IMR-90 (cell line): ENCODE measurements around the gene OR51B6. TPM values are rescaled to one million over a fixed set of nuclear protein-coding genes. Genes with fewer than 3 reads are reported as not detected.

Experiments used
- ATAC-seq: fragments of 200-7000 bp; cut with Tn5 transposase; 2 replicates; pipeline ENCODE4 v1.9.1; 2020; ENCODE audit warnings: low read depth, mild to moderate bottlenecking, moderate library complexity
- BruUV-seq: library from RNA; stranded (reverse); fragments of 400-500 nt; replicated peaks from 2 replicates; lab custom pipeline; 2021; lab: Mats Ljungman, UMichigan
- CTCF ChIA-PET: fragments of 300-600 bp; formaldehyde crosslinking; extraction: SDS; loops from one replicate; lab custom pipeline; 2021; ENCODE audit warnings: antibody characterized with exemption; lab: Yijun Ruan, JAX
- POLR2A ChIA-PET: fragments of 300-600 bp; sonication (Branson Sonifier 250); formaldehyde crosslinking; loops from one replicate; lab custom pipeline; 2022; ENCODE audit warnings: antibody characterized with exemption; ENCODE audit not compliant: unreplicated experiment; lab: Charles Lee
- DNase-seq: peaks from one replicate; pipeline ENCODE4 v3.0.0; 2013
- H2AFZ ChIP-seq: replicated peaks from 2 replicates; pipeline ENCODE3; 2013; ENCODE audit warnings: low read length, mild to moderate bottlenecking; ENCODE audit not compliant: poor library complexity
- H2AK5ac ChIP-seq: 2 replicates; pipeline ENCODE4 v1.6.1; 2013; ENCODE audit warnings: low read depth, low read length, inconsistent platforms
- H2AK9ac ChIP-seq: replicated peaks from 2 replicates; pipeline ENCODE3; 2013; ENCODE audit warnings: mild to moderate bottlenecking, low read depth, low read length, moderate library complexity; ENCODE audit not compliant: poor library complexity
- H2BK120ac ChIP-seq: 2 replicates; pipeline ENCODE4 v1.6.1; 2013; ENCODE audit warnings: low read depth, low read length, inconsistent platforms
- H2BK15ac ChIP-seq: 3 replicates; pipeline ENCODE4 v1.6.1; 2013; ENCODE audit warnings: low read depth, low read length, inconsistent platforms
- H2BK20ac ChIP-seq: 2 replicates; pipeline ENCODE4 v1.6.1; 2013; ENCODE audit warnings: low read depth, mild to moderate bottlenecking, inconsistent platforms, low read length, moderate library complexity
- H2BK5ac ChIP-seq: 2 replicates; pipeline ENCODE4 v1.6.1; 2013; ENCODE audit warnings: mild to moderate bottlenecking, low read depth, low read length, inconsistent platforms; ENCODE audit not compliant: poor library complexity, severe bottlenecking
- H3K14ac ChIP-seq: replicated peaks from 2 replicates; pipeline ENCODE4 v1.6.1; 2013; ENCODE audit warnings: low read depth, low read length, inconsistent platforms
- H3K18ac ChIP-seq: 2 replicates; pipeline ENCODE4 v1.6.1; 2013; ENCODE audit warnings: low read depth, low read length, control low read depth
- H3K23ac ChIP-seq: 2 replicates; pipeline ENCODE4 v1.6.1; 2013; ENCODE audit warnings: low read depth, low read length, inconsistent platforms
- H3K27ac ChIP-seq: 2 replicates; pipeline ENCODE4 v1.5.1; 2013; ENCODE audit warnings: mild to moderate bottlenecking, control low read depth, low read length; ENCODE audit not compliant: insufficient read depth
- H3K27me3 ChIP-seq: 2 replicates; pipeline ENCODE4 v1.6.1; 2013; ENCODE audit warnings: low read length; ENCODE audit not compliant: control insufficient read depth, insufficient read depth
- H3K36me3 ChIP-seq: 2 replicates; pipeline ENCODE4 v1.6.1; 2013; ENCODE audit warnings: low read length, mixed read lengths; ENCODE audit not compliant: control insufficient read depth, insufficient read depth
- H3K4ac ChIP-seq: 2 replicates; pipeline ENCODE4 v1.6.1; 2013; ENCODE audit warnings: low read depth, low read length, inconsistent platforms
- H3K4me1 ChIP-seq: 2 replicates; pipeline ENCODE4 v1.6.1; 2013; ENCODE audit warnings: low read length, mixed read lengths; ENCODE audit not compliant: control insufficient read depth, insufficient read depth
- H3K4me2 ChIP-seq: 2 replicates; pipeline ENCODE4 v1.6.1; 2013; ENCODE audit warnings: low read depth, mild to moderate bottlenecking, control low read depth, low read length, moderate library complexity
- H3K4me3 ChIP-seq: 2 replicates; pipeline ENCODE4 v1.5.1; 2013; ENCODE audit warnings: low read depth, mild to moderate bottlenecking, control low read depth, low read length, moderate library complexity; ENCODE audit not compliant: insufficient read depth
- H3K56ac ChIP-seq: 2 replicates; pipeline ENCODE4 v1.6.1; 2013; ENCODE audit warnings: low read length, inconsistent platforms; ENCODE audit not compliant: insufficient read depth; ENCODE audit errors: extremely low read depth
- H3K79me1 ChIP-seq, 2 experiments: 2 replicates each; pipeline ENCODE4 v1.6.1; 2013; ENCODE audit warnings: low read length in 2 of 2, inconsistent platforms in 1 of 2, low read depth in 1 of 2
- H3K9ac ChIP-seq: 2 replicates; pipeline ENCODE4 v1.6.1; 2013; ENCODE audit warnings: low read depth, low read length, control low read depth
- H3K9me1 ChIP-seq: 2 replicates; pipeline ENCODE4 v1.6.1; 2013; ENCODE audit warnings: low read length, inconsistent platforms; ENCODE audit not compliant: insufficient read depth
- H3K9me3 ChIP-seq: 2 replicates; pipeline ENCODE4 v1.6.1; 2013; ENCODE audit warnings: low read length; ENCODE audit not compliant: control insufficient read depth, insufficient read depth
- H4K20me1 ChIP-seq: 2 replicates; pipeline ENCODE4 v1.6.1; 2013; ENCODE audit warnings: low read length, inconsistent platforms; ENCODE audit not compliant: insufficient read depth
- H4K5ac ChIP-seq: 2 replicates; pipeline ENCODE4 v1.6.1; 2013; ENCODE audit warnings: mild to moderate bottlenecking, low read depth, low read length, control low read depth
- H4K8ac ChIP-seq, 2 experiments: 2 replicates each; pipeline ENCODE4 v1.6.1; 2013; ENCODE audit warnings: low read depth in 2 of 2, low read length in 2 of 2, control low read depth in 1 of 2, inconsistent platforms in 1 of 2
- H4K91ac ChIP-seq: 2 replicates; pipeline ENCODE4 v1.6.1; 2013; ENCODE audit warnings: low read depth, low read length, inconsistent platforms; ENCODE audit not compliant: insufficient read depth
- CHD1 ChIP-seq: IDR thresholded peaks from 2 replicates; pipeline ENCODE4 v1.6.1; 2012; ENCODE audit warnings: low read depth, low read length, improper control_type of control experiment
- MAFK ChIP-seq: IDR thresholded peaks from 2 replicates; pipeline ENCODE4 v1.6.1; 2012; ENCODE audit warnings: low read depth, low read length, improper control_type of control experiment
- MAZ ChIP-seq: IDR thresholded peaks from 2 replicates; pipeline ENCODE4 v1.6.1; 2012; ENCODE audit warnings: low read depth, mild to moderate bottlenecking, low read length, improper control_type of control experiment, moderate library complexity, borderline replicate concordance
- RAD21 ChIP-seq: IDR thresholded peaks from 2 replicates; pipeline ENCODE4 v1.6.1; 2012; ENCODE audit warnings: low read length, improper control_type of control experiment
- WGBS, 2 experiments: methylation state at CpG; one replicate each; pipeline versions ENCODE4 v1.1.5 to v1.1.7; 2013; ENCODE audit warnings: missing lambda C conversion rate in 2 of 2; ENCODE audit not compliant: insufficient read length in 1 of 2; ENCODE audit errors: extremely low coverage in 2 of 2; 5-methylcytosine and 5-hydroxymethylcytosine counted together
- dilution Hi-C: fragments of 300-500 bp; cut with HindIII; formaldehyde crosslinking; loops from one replicate; pipeline ENCODE4 v1.14.3; 2018; ENCODE audit warnings: low sequenced_read_pairs; ENCODE audit not compliant: unreplicated experiment
- in situ Hi-C: fragments of 300-500 bp; cut with MboI; formaldehyde crosslinking; loops from 3 replicates; pipeline ENCODE4 v1.14.3; 2019; ENCODE audit warnings: low sequenced_read_pairs, inconsistent platforms, mixed read lengths
- intact Hi-C: fragments of 100-400 bp; cut with micrococcal nuclease; formaldehyde crosslinking; loops from 2 replicates; pipeline ENCODE4 v1.10.0; 2022
- polyA plus RNA-seq, 3 experiments: library from polyadenylated mRNA; depleted of rRNA; stranded (reverse); fragments of >200 nt; gene quantifications; 2 replicates each; pipeline ENCODE4 v1.2.3, GENCODE V29; 2012; ENCODE audit warnings: low replicate concordance in 1 of 3
- total RNA-seq: library from RNA; depleted of rRNA; stranded (reverse); fragments of >200 nt; gene quantifications from 2 replicates; pipeline ENCODE4 v1.2.3, GENCODE V29; 2012

The OR51B6 gene
- total and polyA plus RNA-seq, 2 of the 4 experiments (the other 2 are of a cell fraction) = not detected

DNA sequence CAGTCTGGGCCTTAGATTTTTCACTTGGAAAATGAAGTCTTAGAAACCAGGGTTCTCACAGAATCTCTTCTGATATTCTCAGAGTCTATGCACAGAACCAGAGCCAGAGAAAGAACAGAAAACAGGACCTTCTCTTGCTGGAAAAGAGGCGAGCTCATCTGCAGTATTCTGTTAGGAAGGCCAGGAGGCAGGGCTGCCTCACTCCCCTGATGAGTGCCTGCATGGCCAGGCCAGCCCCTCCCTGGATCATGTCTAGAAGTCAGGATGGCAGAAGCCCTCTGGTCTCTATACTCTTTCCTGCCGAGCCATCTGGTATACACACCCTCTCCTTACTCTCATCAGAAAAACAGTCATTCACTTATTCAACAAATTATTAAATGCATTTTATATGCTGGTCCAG is 33.0 kb downstream of the OR51B6 start:
- in situ Hi-C loops (loop anchor here (5.0 to 10.0 kb wide), 2 partner anchors 262 to 750 kb away; partner anchors contain the start of gene OR51D1), dilution Hi-C loops (no loop called here), intact Hi-C loops (loop anchor here (5.0 kb wide), 2 partner anchors 377 to 1197 kb away; no protein-coding TSS in a partner anchor)
- Histone ChIP-seq H4K91ac (no peak overlapping the region), H2BK20ac (no peak overlapping the region), H3K14ac (no peak overlapping the region), H4K8ac (no peak overlapping the region), H4K5ac (no peak overlapping the region), H2AK9ac (no peak overlapping the region), H2BK120ac (no peak overlapping the region), H3K18ac (no peak overlapping the region), H2BK15ac (no peak overlapping the region), H3K27me3 (no peaks in the 10 kb centered on the region), H2BK5ac (no peak overlapping the region), H2AK5ac (no peak overlapping the region), H3K9me3 (no peaks in the 10 kb centered on the region), H3K4ac (no peak overlapping the region), H4K20me1 (no peaks in the 10 kb centered on the region), H3K9ac (no peak overlapping the region), H3K79me1 (no peaks in the 10 kb centered on the region), H3K36me3 (no peaks in the 10 kb centered on the region), H3K4me2 (no peak overlapping the region), H3K9me1 (no peaks in the 10 kb centered on the region), H3K27ac (no peak overlapping the region), H2AFZ (no peak overlapping the region), H3K56ac (no peak overlapping the region), H3K4me1 (no peaks in the 10 kb centered on the region), H3K23ac (no peak overlapping the region), H3K4me3 (no peak overlapping the region)
- TF ChIP-seq CHD1 (no peak), MAZ (no peak), MAFK (no peak), RAD21 (no peak)
- no peak for ATAC-seq
- WGBS, 2 experiments = 68% methylated on average over 2 of the region's 2 CpGs; no CpG with 5 or more reads in 1 of the 2 experiments
- ChIA-PET CTCF (no interaction called here), POLR2A (no interaction called here)
- no peak for DNase-seq
- no TSS peak for BruUV-seq
